HuH-7 (cell line): Measurements from ENCODE around the gene CFAP410.
"Not testable (repeated sequence)": the region's sequence is repeated elsewhere in the genome, so short reads cannot be mapped to it uniquely, and the experiment has no call there.

Experiments used
- DNase-seq: peaks from one replicate; pipeline ENCODE4 v3.0.0; 2011; ENCODE audit warnings: low spot score

CFAP410 gene

DNA sequence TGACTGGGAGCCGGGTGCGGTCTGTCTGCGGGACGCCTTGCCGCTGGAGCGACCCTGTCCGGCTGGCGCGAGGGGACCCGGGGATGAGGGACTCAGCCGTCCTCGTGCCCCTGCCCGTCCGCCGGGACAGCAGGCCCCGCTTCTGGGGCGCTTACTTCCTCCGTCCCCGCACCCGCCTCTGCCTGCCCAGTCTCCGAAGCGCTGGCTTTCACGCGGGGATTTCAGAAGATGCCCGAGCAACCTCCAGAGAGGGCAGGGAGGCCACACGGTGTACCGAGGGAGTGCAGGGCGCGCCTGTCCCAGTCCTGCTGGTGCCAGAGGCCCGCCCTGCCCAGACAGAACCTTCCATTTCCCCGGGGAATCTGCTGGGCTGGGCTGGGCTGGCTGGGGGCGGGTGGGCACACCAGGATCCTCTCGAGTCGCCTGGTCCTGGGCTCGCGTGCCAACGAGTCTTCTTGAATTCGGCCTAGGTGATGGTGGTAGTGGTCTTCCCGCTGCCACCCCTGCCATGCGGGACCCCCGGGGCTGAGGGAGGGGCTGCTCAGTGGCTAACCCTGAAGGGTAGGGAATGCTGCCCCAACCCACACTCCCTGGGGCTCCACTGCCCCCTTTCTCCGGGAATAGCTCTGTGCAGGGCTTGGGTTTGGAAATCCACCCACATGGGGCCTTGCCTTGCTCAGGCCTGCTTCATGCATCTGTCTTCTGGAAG is 11.7 kb upstream of the CFAP410 start:
- no peak for DNase-seq

- DNase-seq: no peak
Measured at GRCh38 chr21:44349847-44350772, 10.9 kb upstream of the CFAP410 start.

DNA sequence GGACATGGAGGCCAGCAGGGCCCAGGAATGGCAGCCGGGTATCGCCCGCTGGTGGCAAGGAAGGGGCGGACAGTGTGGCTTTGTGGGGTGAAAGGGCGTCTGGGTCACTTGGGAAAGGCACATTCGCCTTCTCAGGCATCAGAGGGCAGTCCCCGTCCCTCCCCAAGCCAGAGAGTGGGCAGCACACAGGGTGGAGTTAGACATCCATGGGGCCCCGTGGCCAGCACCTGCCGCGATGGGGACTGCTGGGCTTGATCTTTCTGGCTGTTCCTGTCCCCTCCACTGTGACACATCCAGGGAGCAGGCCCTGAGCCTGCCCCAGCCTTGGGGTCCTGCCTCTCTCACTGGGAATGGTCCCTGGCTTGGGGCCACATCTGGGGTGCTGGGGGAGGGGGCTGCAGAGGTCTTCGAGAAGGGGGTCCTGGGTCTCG is 10.2 kb upstream of the CFAP410 start:
- no peak for DNase-seq

DNA sequence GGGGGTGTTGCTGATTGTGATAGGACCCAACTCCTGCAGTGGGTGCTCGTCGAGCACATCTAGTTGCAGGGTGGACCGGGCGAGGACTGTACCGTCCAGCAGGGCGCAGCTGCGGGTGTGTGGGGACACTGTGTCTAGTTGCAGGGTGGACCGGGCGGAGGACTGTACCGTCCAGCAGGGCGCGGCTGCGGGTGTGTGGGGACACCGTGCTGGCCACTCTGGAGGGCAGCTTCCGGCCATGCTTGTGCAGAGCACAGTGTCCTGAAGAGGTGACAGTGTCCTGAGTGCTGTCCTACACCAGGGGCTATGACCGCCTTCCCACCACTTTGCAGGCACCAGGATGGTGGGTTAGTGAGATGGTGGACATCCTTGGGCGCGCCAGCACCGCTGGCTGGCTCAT is 9.7 kb upstream of the CFAP410 start:
- no peak for DNase-seq

GRCh38 chr21:44347911-44348451 is 8.8 kb upstream of the CFAP410 start:
- DNase-seq: no peak

DNA sequence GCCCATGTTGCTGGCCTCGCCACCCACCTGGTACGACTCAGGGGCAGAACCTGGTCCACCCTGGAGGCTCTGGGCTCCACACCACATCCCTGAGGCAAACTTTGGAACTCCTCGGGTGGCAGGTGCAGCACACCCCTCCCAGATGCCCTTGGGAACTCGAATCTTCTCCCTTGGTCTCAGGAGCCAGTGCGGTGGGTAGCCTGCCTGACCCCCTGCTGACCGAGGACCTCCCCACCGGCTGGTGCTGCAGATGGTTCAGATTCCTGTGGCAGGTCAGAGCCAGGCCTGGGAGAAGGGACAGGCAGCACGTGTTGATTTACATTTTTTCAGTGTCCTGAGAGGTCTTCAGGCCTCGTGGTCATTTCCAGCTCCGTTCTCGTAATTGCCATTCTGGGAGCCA is 6.3 kb upstream of the CFAP410 start:
- no peak for DNase-seq

DNA sequence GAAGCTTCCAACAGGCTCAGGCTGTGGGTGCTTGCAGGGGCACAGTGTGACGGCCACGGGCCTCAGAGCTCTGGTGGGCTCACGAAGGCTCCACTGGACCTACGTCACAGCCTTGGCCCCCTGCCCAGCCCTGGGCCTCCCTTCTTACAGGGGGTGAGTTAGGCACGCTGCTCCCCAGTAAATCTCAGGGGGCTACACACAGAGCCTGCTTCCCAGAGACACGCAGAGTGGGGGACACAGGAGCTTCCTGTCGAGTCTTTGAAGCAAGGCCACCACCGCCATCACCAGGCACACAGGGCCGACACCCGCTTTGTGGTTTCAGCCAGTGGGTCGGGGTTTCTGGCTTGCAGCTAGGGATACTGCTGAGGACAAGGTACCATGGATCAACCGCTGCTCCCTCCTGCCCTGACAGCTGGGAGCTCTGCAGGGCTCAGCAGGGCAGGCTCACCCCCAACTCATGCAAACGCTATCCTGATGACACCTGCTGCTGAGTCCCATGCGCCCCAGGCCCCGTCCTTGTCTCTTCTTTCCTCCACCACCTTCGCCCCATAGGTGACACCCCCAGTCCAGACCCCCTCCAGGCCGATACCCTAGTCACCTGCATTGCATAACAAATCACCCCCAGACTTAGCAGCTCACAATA is 5.5 kb upstream of the CFAP410 start:
- DNase-seq: no peak

DNA sequence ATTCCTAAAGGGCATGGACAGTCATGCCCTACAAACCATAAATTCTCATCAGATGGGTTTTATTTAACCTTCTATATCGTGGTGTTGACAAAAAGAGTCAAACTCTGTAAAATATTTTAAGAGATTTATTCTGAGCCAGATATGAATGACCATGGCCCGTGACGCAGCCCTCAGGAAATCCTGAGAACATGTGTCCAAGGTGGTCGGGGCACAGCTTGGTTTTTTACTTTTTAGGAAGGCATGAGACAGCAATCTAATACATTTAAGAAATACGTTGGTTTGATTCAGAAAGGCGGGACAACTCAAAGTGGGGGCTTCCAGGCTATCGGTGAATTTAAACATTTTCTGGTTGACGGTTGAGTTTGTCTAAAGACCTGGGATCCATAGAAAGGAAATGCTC is 3.8 kb upstream of the CFAP410 start:
- not testable (repeated sequence) for DNase-seq

- DNase-seq: not testable (repeated sequence)
Measured at GRCh38 chr21:44341726-44342458, 2.7 kb upstream of the CFAP410 start.

DNA sequence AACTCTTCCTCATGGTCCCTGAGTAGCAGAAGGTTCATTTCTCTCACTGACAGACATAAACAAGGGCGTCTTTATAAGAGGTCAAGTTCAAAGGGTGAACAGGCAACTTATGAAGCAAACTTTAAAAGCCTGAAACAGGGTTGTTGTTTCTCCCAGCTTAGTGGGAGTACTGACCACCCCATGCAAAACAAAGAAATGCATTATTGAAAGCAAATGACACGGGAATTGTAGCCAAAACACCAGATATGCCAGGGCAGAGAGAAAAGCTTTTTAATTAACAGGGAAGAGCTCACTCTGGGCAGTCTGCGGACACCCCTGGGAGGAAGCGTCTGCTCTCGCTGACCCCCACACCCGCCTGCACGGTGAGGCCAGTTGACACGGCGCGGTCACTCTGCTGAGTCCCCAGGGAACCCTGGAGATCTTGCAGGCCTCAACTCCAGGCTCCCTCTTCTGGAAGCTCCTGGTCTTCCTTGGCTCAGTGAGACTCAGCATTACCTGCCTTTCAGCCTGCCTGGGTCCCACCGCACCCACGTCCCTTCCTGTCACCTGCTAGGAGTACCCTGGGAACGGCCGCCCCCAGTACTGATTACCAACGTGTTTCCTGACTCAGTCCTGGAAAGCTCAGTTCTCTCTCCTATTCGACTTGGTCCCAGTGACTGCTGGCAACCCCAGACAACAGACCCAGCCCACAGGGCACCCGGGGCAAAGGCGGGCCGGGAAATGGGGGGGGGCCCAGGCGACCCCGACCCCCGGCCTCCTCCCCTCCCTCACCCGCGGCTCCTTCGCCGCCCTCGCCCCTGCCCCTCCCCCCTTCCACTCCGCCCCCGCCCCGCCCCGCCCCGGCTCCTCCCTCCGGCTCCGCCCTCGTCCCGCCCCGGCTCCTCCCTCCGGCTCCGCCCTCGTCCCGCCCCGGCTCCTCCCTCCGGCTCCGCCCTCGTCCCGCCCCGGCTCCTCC is 972 bp downstream of the CFAP410 start:
- DNase-seq: peak; percentile 82

DNA sequence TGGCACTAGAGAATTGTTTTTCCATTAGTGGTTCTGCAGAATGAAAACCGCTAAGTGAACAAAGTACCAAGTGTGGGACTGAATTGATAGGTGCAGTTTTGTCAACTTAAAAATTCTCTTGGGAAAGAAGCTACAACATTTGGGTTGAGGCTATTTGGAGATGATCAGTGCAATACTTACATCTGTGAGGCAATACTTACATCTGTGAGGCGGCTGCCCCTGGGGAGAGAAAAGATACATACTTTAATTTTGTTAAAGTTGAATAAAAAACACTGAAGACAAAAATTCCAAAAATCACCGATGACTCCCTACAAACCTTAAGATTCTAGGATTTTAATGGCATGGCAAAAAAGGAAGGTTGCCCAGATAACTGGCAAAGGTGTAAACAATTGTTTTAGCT is 1.7 kb downstream of the CFAP410 start:
- DNase-seq: no peak

DNA sequence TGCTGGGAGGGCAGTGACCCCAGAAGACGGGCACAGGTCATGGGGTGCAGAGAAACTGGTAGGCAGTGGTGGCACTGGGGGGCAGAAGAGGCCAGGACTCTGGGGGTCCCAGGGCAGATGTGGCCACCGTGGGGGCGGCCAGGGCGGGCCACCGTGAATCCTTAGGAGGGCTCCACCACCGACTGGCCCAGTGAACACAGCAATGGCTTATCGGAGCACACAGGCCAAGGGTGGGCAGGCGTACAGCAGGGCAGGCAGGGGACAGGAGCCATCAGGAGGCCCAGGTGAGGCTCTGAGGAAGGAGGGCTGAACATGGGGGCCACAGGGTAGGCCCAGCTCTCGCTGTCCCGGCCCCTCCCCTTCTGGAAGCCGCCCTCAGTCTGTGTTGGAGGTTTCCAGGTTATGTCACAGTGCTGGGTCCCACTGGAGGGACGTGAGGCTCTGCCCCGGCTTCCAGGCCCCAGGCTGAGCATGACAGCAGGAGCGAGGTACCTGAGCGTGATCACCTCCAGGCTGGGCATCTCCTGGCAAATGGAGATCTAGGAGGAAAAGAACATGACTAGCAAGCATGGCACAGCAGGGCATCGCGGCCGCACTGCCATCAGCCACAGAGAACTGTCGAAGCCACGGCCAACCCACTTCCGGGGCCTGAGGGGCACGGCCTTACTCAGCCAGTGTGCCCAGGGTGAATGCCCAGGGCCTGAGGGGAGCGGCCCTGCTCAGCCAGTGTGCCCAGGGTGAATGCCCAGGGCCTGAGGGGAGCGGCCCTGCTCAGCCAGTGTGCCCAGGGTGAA is 3.7 kb downstream of the CFAP410 start:
- no peak for DNase-seq

GRCh38 chr21:44334329-44335030 is 4.7 kb downstream of the CFAP410 start:
- no peak for DNase-seq

- no peak for DNase-seq
Measured at GRCh38 chr21:44333509-44334328, 5.5 kb downstream of the CFAP410 start.

- DNase-seq: no peak
Measured at GRCh38 chr21:44332965-44333364, 6.2 kb downstream of the CFAP410 start.

DNA sequence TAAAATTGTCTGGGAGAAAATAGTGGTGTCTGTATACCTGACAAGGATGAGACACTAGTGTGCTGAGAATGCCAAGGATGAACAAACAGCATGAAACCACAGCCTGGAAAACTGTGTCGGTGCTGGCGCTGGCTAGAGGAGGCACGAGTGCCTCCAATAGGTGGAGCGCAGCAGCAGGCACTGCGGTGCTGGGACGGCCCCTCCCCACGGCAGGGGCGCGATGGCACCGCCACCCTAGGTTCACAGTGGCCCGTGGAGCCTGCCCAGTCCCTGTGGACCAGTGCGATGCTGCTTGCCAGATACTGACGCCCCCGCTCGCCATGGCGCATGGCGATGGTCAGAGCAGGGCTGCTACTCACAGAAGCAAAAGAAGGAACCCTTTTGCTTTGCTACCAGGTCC is 6.8 kb downstream of the CFAP410 start:
- no peak for DNase-seq

DNA sequence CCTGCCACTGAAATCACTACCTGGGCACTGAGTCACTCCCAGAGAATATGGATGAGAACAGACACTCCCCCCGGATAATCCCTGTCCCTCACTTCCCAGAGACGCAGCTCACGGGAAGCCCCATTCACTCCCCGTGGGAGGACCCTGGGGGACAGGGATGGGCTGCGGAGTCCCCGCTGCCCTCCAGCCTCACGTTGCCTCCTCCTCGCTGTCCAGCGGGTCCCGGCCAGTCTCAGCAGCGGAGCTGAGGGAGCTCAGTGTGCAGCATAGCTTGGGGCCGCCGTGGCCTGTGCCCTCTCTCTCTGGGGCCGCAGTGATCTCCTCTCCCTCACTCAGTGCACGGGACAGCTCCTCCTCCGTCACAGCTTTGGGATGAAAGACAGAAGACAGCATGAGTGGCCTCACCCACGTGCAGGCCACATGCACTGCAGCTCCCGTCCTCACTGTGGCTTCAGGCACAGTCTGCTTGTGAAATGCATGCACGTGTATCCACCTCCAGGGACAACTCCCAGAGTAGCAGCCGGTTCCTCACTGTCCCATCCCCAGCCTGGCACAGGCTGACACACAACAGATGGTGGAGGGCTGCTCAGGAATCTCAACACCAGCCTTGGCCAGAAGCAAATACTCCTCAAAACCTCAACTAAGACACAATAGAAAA is 7.4 kb downstream of the CFAP410 start:
- no peak for DNase-seq

DNA sequence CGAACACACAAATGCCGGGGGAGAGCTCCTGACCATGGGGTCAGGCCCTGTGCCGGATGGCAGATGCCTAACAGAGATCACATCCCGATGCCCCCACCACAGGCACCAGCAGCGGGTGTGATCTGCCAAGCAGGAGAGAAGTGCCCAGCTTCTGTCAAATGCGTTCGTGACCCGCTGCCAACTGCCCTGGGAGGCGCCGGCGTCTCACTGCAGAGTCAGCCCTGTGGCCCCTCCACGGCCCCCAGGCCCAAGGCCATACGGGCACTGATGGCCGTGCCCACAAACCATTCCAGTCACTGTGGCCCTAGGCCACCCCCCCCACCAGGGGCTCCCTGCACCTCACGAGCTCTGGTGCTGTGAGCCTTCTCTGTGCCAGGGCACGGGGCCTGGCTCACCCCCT is 8.0 kb downstream of the CFAP410 start:
- no peak for DNase-seq
